K562 (cell line): ENCODE results near the gene CCL11. TPM values are rescaled to one million over a fixed set of nuclear protein-coding genes. Genes with fewer than 3 reads are reported as not detected.

ENCODE experiments used
- ATAC-seq: fragments of 200-7000 bp; cut with Tn5 transposase; 3 replicates; pipeline ENCODE4 v1.9.1; 2020; ENCODE audit warnings: moderate library complexity
- BruUV-seq: library from RNA; stranded (reverse); fragments of 400-500 nt; replicated peaks from 2 replicates; lab custom pipeline; 2021; lab: Mats Ljungman, UMichigan
- CTCF ChIA-PET: fragments of 300-600 bp; formaldehyde crosslinking; extraction: SDS; loops from one replicate; lab custom pipeline; 2021; ENCODE audit warnings: low intra/inter-chr PET ratio; lab: Yijun Ruan, JAX
- POLR2A ChIA-PET: fragments of 300-600, 350-650 bp; sonication (Branson Sonifier 250); formaldehyde crosslinking; extraction: SDS; loops from one replicate; lab custom pipeline; 2021; ENCODE audit warnings: antibody characterized with exemption, inconsistent platforms; lab: Yijun Ruan, JAX
- DNase-seq, 4 experiments: peaks; one replicate each; pipeline versions ENCODE4 v3.0.0 to v3.0.0-alpha.2; 2011 to 2018; ENCODE audit warnings: low spot score in 3 of 4, mixed read lengths in 3 of 4; ENCODE audit errors: extremely low read depth in 1 of 4
- FAIRE-seq: peaks from 2 replicates; lab custom pipeline; 2011; peaks lifted over from hg19 to GRCh38; lab: Jason Lieb, UNC
- H2AFZ ChIP-seq: 2 replicates; pipeline ENCODE4 v1.6.0; 2011; ENCODE audit warnings: low read depth, low read length, control low read depth, inconsistent platforms
- H3K27ac ChIP-seq: fragments of 200-600 bp; 3 replicates; pipeline ENCODE4 v1.8.0; 2011; ENCODE audit warnings: low read depth, mild to moderate bottlenecking, control low read depth, inconsistent platforms, low read length, moderate library complexity, mixed read lengths; ENCODE audit errors: extremely low read depth
- H3K27me3 ChIP-seq, 2 experiments: fragments of 300-600 bp in 1 of 2; 2 replicates in 1 of 2; 3 replicates in 1 of 2; pipeline versions ENCODE4 v1.6.0 to v1.8.0; 2011; ENCODE audit warnings: inconsistent platforms in 2 of 2, low read length in 2 of 2, mild to moderate bottlenecking in 1 of 2, mixed read lengths in 1 of 2, moderate library complexity in 1 of 2; ENCODE audit not compliant: control insufficient read depth in 2 of 2, insufficient read depth in 2 of 2
- H3K36me3 ChIP-seq: fragments of 300-600 bp; 3 replicates; pipeline ENCODE4 v1.8.0; 2011; ENCODE audit warnings: mild to moderate bottlenecking, low read length, inconsistent platforms; ENCODE audit not compliant: control insufficient read depth, insufficient read depth
- H3K4me1 ChIP-seq, 2 experiments: fragments of 200-600 bp in 1 of 2; replicated peaks in 1 of 2; 2 replicates in 1 of 2; 3 replicates in 1 of 2; pipeline versions ENCODE4 v1.5.1 to v1.8.0; 2011; ENCODE audit warnings: inconsistent platforms in 2 of 2, low read length in 2 of 2, mild to moderate bottlenecking in 1 of 2, mixed read lengths in 1 of 2, moderate library complexity in 1 of 2; ENCODE audit not compliant: control insufficient read depth in 2 of 2, insufficient read depth in 2 of 2
- H3K4me2 ChIP-seq: 2 replicates; pipeline ENCODE4 v1.6.1; 2011; ENCODE audit warnings: low read length, control low read depth, inconsistent platforms, mixed read lengths; ENCODE audit not compliant: insufficient read depth
- H3K4me3 ChIP-seq: fragments of 200-600 bp; sonication (generic), shearing (Covaris generic); 2 replicates; pipeline ENCODE4 v1.5.1; 2016; ENCODE audit warnings: control low read depth, inconsistent platforms
- H3K79me2 ChIP-seq: fragments of 200-600 bp; 3 replicates; pipeline ENCODE4 v1.8.0; 2011; ENCODE audit warnings: low read length, inconsistent platforms; ENCODE audit not compliant: control insufficient read depth, insufficient read depth
- H3K9ac ChIP-seq, 2 experiments: 2 replicates each; pipeline versions ENCODE4 v1.6.0 to v1.6.1; 2011; ENCODE audit warnings: low read depth in 2 of 2, low read length in 2 of 2, control low read depth in 1 of 2, inconsistent platforms in 1 of 2, mild to moderate bottlenecking in 1 of 2, mixed read lengths in 1 of 2; ENCODE audit not compliant: insufficient read depth in 1 of 2
- H3K9me1 ChIP-seq: one replicate; pipeline ENCODE4 v1.6.0; 2011; ENCODE audit warnings: inconsistent platforms, mild to moderate bottlenecking, low read length, moderate library complexity; ENCODE audit not compliant: control insufficient read depth, insufficient read depth
- H3K9me3 ChIP-seq: replicated peaks from 2 replicates; pipeline ENCODE4 v1.5.1; 2011; ENCODE audit warnings: low read depth, low read length, inconsistent platforms; ENCODE audit not compliant: control insufficient read depth, insufficient read depth
- H4K20me1 ChIP-seq: replicated peaks from 2 replicates; pipeline ENCODE4 v1.6.1; 2011; ENCODE audit warnings: low read length, inconsistent platforms, mixed read lengths; ENCODE audit not compliant: control insufficient read depth, insufficient read depth
- CREM ChIP-seq: IDR thresholded peaks from 2 replicates; pipeline ENCODE4 v1.6.1; 2014; ENCODE audit warnings: antibody characterized with exemption, low read depth
- HIVEP1 ChIP-seq: fragments of 250-450 bp; sonication (Bioruptor Pico); IDR thresholded peaks from 2 replicates; pipeline ENCODE4 v1.4.0; 2020; ENCODE audit warnings: mild to moderate bottlenecking
- WGBS: fragments of 100-300 bp; shearing (Covaris generic); methylation state at CpG from one replicate; pipeline ENCODE4 v1.1.6; 2016; ENCODE audit warnings: low coverage, mixed read lengths; ENCODE audit not compliant: insufficient coverage; ENCODE audit errors: missing lambda C conversion rate; 5-methylcytosine and 5-hydroxymethylcytosine counted together
- in situ Hi-C: fragments of 300-500 bp; cut with MboI; formaldehyde crosslinking; loops from 4 replicates; pipeline ENCODE4 v1.15.0; 2018; ENCODE audit warnings: inconsistent platforms, mixed read lengths
- intact Hi-C: fragments of 100-400 bp; cut with micrococcal nuclease; formaldehyde crosslinking; loops from 2 replicates; pipeline ENCODE4 v1.14.2; 2022
- polyA plus RNA-seq, 8 experiments: library from polyadenylated mRNA; depleted of rRNA in 4 of 8; stranded (reverse) in 5 of 8; unstranded in 3 of 8; fragments of >200 nt; fragmentation: Nextera tagmentation in 2 of 8; fragmentation: Illumina TruSeq in 1 of 8; extraction: Ambion mirVana in 2 of 8; extraction: Trizol in 1 of 8; gene quantifications; 2 replicates each; pipeline versions ENCODE4 v1.2.1 to v1.2.3, GENCODE V29; 2011 to 2014; ENCODE audit warnings: inconsistent platforms in 1 of 8, missing spikeins in 1 of 8
- total RNA-seq, 7 experiments: library from RNA; depleted of rRNA in 6 of 7; stranded (reverse); fragments of >200 nt in 6 of 7; fragmentation: Illumina TruSeq in 2 of 7; extraction: Trizol in 2 of 7; gene quantifications; 2 replicates each; pipeline versions ENCODE4 v1.2.1 to v1.2.3, GENCODE V29; 2011 to 2021; ENCODE audit warnings: low replicate concordance in 1 of 7
- TF ChIP-seq, protein P1 (sequence below): sonication (generic); IDR thresholded peaks from 2 replicates; pipeline ENCODE4 v1.6.1; 2016
- TF ChIP-seq, protein P2 (sequence below): fragments of 200-400 bp; formaldehyde crosslinking; IDR thresholded peaks from 2 replicates; pipeline ENCODE4 v1.6.1; 2017; ENCODE audit warnings: mild to moderate bottlenecking, low read depth, low read length, moderate library complexity
- TF ChIP-seq, protein P3 (sequence below), 2 experiments: fragments of 200-800 bp in 1 of 2; sonication (Bioruptor generic) in 1 of 2; sonication (generic) in 1 of 2; formaldehyde crosslinking in 1 of 2; IDR thresholded peaks in 1 of 2; conservative IDR thresholded peaks in 1 of 2; 2 replicates each; pipeline versions ENCODE4 v1.5.0 to v1.6.1; 2016 to 2020; ENCODE audit warnings: missing compliant biosample characterization in 1 of 2, missing genetic modification characterization in 1 of 2, missing genetic modification reagents in 1 of 2

Gene CCL11
- total and polyA plus RNA-seq, 9 of the 15 experiments (the other 6 are each of a cell fraction or from before 2014, with no cell fraction given), result not detected

DNA sequence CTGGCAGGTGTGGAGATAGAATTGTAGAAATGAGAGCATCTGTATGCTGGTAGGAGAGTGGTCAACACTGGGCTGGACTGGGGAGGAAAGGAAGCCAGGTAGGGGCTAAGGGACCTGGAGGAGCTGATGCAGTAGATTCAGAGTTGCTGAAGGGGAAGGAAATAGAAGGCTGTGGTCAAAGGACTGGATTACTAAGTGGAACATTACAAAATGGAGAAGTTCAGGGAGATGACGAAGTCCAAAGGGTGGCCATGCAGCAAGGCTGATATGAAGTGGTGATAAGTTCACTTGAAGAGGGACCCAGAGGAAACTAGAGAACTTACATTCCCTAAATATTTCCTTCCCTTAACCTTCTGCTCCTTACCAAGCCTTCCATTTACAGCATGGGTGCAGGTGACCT, 39.1 kb upstream of the CCL11 start:
- Histone ChIP-seq H3K4me1 (peaks cover 0 to 2% of the 10 kb centered on the region in 2 experiments; a peak in 1 of 5 replicates), H3K4me2 (no peak overlapping the region), H3K27me3 (peaks cover 0 to 2% of the 10 kb centered on the region in 2 experiments; a peak in 3 of 5 replicates), H3K9me1 (no peaks in the 10 kb centered on the region), H3K79me2 (no peaks in the 10 kb centered on the region), H2AFZ (no peak overlapping the region), H4K20me1 (no peaks in the 10 kb centered on the region; the same call in 1 of the 2 replicates), H3K36me3 (no peaks in the 10 kb centered on the region), H3K9ac (no peak overlapping the region), H3K9me3 (no peaks in the 10 kb centered on the region), H3K27ac (no peak overlapping the region), H3K4me3 (no peak overlapping the region)
- no peak for FAIRE-seq
- in situ Hi-C loops (no loop called here), intact Hi-C loops (no loop called here)
- no peak for ATAC-seq
- 0% methylated on average over 1 of the region's 1 CpG for WGBS
- DNase-seq, result no peak
- POLR2A ChIA-PET, result interaction anchor here (0.6 kb wide), 1 partner anchor 535 kb away, joined by 3 read pairs; no protein-coding TSS in a partner anchor
- TF ChIP-seq CREM (0 out of 2 replicates have a peak, but pooled peaks have one; percentile 29), HIVEP1 (CRISPR knock-in tag) (no peak)
- TF ChIP-seq, protein P1, sequence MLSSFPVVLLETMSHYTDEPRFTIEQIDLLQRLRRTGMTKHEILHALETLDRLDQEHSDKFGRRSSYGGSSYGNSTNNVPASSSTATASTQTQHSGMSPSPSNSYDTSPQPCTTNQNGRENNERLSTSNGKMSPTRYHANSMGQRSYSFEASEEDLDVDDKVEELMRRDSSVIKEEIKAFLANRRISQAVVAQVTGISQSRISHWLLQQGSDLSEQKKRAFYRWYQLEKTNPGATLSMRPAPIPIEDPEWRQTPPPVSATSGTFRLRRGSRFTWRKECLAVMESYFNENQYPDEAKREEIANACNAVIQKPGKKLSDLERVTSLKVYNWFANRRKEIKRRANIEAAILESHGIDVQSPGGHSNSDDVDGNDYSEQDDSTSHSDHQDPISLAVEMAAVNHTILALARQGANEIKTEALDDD, result peak; percentile 45; the same call in 1 of the 2 replicates
- TF ChIP-seq, protein P2, sequence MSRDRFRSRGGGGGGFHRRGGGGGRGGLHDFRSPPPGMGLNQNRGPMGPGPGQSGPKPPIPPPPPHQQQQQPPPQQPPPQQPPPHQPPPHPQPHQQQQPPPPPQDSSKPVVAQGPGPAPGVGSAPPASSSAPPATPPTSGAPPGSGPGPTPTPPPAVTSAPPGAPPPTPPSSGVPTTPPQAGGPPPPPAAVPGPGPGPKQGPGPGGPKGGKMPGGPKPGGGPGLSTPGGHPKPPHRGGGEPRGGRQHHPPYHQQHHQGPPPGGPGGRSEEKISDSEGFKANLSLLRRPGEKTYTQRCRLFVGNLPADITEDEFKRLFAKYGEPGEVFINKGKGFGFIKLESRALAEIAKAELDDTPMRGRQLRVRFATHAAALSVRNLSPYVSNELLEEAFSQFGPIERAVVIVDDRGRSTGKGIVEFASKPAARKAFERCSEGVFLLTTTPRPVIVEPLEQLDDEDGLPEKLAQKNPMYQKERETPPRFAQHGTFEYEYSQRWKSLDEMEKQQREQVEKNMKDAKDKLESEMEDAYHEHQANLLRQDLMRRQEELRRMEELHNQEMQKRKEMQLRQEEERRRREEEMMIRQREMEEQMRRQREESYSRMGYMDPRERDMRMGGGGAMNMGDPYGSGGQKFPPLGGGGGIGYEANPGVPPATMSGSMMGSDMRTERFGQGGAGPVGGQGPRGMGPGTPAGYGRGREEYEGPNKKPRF, result no peak
- TF ChIP-seq, protein P3, sequence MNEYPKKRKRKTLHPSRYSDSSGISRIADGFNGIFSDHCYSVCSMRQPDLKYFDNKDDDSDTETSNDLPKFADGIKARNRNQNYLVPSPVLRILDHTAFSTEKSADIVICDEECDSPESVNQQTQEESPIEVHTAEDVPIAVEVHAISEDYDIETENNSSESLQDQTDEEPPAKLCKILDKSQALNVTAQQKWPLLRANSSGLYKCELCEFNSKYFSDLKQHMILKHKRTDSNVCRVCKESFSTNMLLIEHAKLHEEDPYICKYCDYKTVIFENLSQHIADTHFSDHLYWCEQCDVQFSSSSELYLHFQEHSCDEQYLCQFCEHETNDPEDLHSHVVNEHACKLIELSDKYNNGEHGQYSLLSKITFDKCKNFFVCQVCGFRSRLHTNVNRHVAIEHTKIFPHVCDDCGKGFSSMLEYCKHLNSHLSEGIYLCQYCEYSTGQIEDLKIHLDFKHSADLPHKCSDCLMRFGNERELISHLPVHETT (CRISPR knock-in tag; conservative IDR thresholded peaks at IDR 0.05 in 1 of 2, IDR thresholded peaks at IDR 0.05 in 1 of 2), result 0 out of 4 replicates have a peak, but pooled peaks of 1 of the 2 experiments have one; percentile 43
- CTCF ChIA-PET, result no interaction called here
- no TSS peak for BruUV-seq
